Inferior parietal cortex (tissue), 1 donor: ENCODE measurements around the gene PANK3.
"Not testable (repeated sequence)": the region's sequence is repeated elsewhere in the genome, so short reads cannot be mapped to it uniquely, and the experiment has no call there.

ENCODE experiments used
- DNase-seq: peaks from one replicate; pipeline ENCODE4 v3.0.0-alpha.2; 2016; ENCODE audit errors: extremely low spot score

PANK3 gene

GRCh38 chr5:168592014-168592368 is 12.8 kb upstream of the PANK3 start:
- no peak for DNase-seq

- DNase-seq = no peak
Measured at GRCh38 chr5:168591302-168592013, 12.3 kb upstream of the PANK3 start.

- no peak for DNase-seq
Measured at GRCh38 chr5:168590666-168591065, 11.5 kb upstream of the PANK3 start.

- DNase-seq = no peak
Measured at GRCh38 chr5:168587987-168588386, 8.8 kb upstream of the PANK3 start.

GRCh38 chr5:168585119-168585856 is 6.1 kb upstream of the PANK3 start:
- DNase-seq = no peak

GRCh38 chr5:168583742-168584482 is 4.7 kb upstream of the PANK3 start:
- no peak for DNase-seq

GRCh38 chr5:168580814-168581469 is 1.8 kb upstream of the PANK3 start:
- not testable (repeated sequence) for DNase-seq

- DNase-seq = no peak
Measured at GRCh38 chr5:168580227-168580508, 1.0 kb upstream of the PANK3 start.

- DNase-seq = peak; percentile 98
Measured at GRCh38 chr5:168579488-168580226, 489 bp upstream of the PANK3 start.

GRCh38 chr5:168578006-168578405 is 1.2 kb downstream of the PANK3 start:
- DNase-seq = no peak

- no peak for DNase-seq
Measured at GRCh38 chr5:168575391-168576372, 3.5 kb downstream of the PANK3 start.

GRCh38 chr5:168574156-168574555 is 5.0 kb downstream of the PANK3 start:
- DNase-seq = not testable (repeated sequence)

GRCh38 chr5:168573663-168574062 is 5.5 kb downstream of the PANK3 start:
- DNase-seq = not testable (repeated sequence)

GRCh38 chr5:168570490-168571328 is 8.5 kb downstream of the PANK3 start:
- DNase-seq = no peak

- DNase-seq = no peak
Measured at GRCh38 chr5:168568738-168569137, 10.4 kb downstream of the PANK3 start.

GRCh38 chr5:168563959-168564358 is 15.2 kb downstream of the PANK3 start:
- no peak for DNase-seq

- no peak for DNase-seq
Measured at GRCh38 chr5:168562279-168562678, 16.9 kb downstream of the PANK3 start.

GRCh38 chr5:168557389-168557788 is 21.8 kb downstream of the PANK3 start:
- no peak for DNase-seq

GRCh38 chr5:168553377-168554130 is 25.6 kb downstream of the PANK3 start:
- DNase-seq = no peak
